PC-9 (cell line): ENCODE results near the gene FAM78B.

Source experiments
- EZH2 ChIP-seq: fragments of 200-600 bp; sonication (generic); IDR thresholded peaks from 2 replicates; pipeline ENCODE4 v1.8.0; 2017; ENCODE audit warnings: antibody characterized with exemption, low read depth
- TF ChIP-seq, protein P1 (sequence below): fragments of 200-600 bp; sonication (generic); conservative IDR thresholded peaks from 2 replicates; pipeline ENCODE4 v1.6.1; 2017; ENCODE audit warnings: mixed run types, antibody characterized with exemption, mild to moderate bottlenecking, moderate library complexity

GRCh38 chr1:166117776-166118175, 49.0 kb downstream of the FAM78B start:
- TF ChIP-seq, protein P1, sequence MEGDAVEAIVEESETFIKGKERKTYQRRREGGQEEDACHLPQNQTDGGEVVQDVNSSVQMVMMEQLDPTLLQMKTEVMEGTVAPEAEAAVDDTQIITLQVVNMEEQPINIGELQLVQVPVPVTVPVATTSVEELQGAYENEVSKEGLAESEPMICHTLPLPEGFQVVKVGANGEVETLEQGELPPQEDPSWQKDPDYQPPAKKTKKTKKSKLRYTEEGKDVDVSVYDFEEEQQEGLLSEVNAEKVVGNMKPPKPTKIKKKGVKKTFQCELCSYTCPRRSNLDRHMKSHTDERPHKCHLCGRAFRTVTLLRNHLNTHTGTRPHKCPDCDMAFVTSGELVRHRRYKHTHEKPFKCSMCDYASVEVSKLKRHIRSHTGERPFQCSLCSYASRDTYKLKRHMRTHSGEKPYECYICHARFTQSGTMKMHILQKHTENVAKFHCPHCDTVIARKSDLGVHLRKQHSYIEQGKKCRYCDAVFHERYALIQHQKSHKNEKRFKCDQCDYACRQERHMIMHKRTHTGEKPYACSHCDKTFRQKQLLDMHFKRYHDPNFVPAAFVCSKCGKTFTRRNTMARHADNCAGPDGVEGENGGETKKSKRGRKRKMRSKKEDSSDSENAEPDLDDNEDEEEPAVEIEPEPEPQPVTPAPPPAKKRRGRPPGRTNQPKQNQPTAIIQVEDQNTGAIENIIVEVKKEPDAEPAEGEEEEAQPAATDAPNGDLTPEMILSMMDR, result no peak
- no peak for TF ChIP-seq EZH2
